GM21526 (cell line): Measurements from ENCODE around the gene SOD2.
"Not testable (repeated sequence)": the region's sequence is repeated elsewhere in the genome, so short reads cannot be mapped to it uniquely, and the experiment has no call there.

Source experiments
- ATAC-seq: cut with Tn5 transposase; IDR thresholded peaks from one replicate; pipeline ENCODE4 v1.9.1; 2021; ENCODE audit warnings: moderate library complexity; ENCODE audit not compliant: unreplicated experiment, low FRiP score

The SOD2 gene

DNA sequence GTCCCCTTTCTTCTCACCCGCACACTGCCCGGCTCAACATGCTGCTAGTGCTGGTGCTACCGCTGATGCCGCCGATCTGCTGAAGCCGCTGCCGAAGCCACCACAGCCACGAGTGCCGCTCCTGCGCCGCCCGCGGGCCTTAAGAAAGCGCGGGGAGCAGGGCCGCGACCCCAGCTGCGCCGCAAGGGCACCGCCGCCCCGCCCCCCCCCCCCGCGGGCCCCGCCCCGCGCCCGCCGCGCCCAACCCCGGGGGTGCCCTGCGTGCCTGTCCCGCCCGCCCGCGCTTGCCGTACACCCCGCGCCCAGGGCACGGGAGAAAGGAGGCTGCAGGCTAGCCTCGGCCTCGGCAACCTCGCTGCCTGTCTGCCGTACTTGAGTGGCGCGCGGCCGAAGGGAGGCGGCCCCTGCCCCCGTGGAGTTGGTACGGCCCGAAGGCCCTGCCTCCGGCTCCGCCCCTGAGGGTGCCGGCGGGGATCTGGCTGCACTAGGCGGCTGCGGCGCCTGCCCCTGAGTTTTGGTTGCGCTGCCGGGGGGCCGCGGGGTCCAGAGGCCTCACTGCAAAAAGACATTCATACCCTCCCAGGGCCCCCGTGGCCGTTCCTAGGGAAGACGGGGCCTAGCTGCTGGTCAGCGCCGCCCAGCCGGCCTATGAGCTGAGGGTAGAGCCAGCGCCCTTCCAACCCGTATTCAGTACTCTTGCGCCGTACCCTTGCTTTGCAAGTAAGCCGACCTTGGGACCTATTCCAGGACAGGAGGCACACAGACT is at the start of gene SOD2:
Gene SOD2, minus strand, starts transcription at position 114 of the 766 bp plus-strand sequence. Its CDS starts 74 bp downstream, at position 40.
- peak; percentile 83 for ATAC-seq

DNA sequence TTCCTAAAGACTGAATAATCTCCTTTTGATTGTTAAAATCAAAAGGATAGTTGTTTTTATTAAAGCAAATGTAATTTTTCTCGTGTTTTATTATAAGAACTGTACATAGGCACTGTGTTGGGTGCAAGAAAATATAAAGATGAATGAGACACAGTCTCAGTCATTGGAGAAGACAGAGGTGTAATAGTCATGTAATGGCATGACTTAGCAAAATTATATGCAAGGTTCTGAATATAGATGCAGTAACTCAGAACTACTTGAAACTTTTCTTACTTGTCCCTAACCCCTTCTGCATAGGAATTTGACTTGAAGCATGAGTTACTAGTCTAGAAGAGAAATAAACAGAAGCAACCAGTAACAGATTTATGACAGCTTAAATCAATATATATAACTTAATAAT is 49.1 kb upstream of the SOD2 start:
- no peak for ATAC-seq

DNA sequence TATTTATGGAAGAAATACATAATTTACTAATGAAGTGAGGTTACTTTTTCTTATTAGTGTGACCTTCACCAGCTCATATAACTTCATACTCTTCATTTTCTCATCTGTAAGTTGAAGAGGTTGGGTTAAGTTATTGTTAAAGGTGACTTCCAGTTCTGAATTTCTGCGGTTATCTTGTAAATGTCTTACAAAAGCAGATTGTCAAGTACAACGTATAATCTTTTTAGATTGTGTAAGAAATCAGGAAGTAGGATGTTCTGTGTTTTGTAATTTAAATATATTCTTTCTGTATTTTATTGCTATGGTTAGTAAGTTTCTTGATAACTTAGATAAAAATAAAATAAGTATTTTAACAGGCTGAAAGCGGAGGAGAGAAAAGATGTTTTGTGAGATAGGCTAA is 46.3 kb upstream of the SOD2 start:
- no peak for ATAC-seq

DNA sequence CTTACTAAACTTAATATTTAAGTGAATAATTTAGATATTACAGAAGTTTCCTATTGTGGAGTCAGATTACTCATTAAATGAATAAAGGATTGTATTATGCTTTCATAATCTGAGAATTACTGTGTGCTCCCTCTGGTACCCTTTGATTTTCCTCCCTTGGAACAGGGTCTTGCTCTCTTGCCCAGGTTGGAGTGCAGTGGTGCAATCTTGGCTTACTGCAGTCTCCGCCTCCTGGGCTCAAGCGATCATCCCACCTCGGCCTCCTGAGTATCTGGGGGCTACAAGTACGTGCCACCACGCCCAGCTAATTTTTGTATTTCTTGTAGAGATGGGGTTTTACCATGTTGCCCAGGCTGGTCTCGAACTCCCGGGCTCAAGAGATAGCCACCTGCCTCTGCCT is 43.9 kb upstream of the SOD2 start:
- ATAC-seq = no peak

DNA sequence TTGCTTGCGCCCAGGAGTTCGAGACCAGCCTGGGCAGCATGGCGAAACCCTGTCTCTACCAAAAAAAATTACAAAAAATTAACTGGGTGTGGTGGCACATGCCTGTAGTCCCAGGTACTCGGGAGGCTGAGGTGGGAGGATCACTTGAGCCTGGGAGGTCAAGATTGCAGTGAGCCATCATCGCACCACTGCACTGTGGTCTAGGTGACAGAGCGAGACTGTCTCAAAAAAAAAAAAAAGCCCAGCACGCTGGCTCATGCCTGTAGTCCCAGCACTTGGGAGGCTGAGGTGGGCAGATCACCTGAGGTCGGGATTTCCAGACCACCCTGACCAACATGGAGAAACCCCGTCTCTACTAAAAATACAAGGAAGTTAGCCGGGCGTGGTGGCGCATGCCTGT is 40.4 kb upstream of the SOD2 start:
- ATAC-seq = not testable (repeated sequence)

DNA sequence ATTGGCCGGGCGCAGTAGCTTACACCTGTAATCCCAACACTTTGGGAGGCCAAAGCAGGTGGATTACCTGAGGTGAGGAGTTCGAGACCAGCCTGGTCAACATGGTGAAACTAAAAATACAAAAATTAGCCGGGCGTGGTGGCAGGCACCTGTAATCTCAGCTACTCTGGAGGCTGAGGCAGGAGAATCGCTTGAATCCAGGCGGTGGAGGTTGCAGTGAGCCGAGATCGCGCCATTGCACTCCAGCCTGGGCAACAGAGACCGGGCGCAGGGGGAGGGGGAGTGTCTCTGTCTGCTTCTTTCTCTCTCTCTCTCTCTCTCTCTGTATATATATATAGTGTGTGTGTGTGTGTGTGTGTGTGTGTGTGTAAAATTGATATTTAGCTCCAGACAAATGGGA is 39.5 kb upstream of the SOD2 start:
- not testable (repeated sequence) for ATAC-seq

DNA sequence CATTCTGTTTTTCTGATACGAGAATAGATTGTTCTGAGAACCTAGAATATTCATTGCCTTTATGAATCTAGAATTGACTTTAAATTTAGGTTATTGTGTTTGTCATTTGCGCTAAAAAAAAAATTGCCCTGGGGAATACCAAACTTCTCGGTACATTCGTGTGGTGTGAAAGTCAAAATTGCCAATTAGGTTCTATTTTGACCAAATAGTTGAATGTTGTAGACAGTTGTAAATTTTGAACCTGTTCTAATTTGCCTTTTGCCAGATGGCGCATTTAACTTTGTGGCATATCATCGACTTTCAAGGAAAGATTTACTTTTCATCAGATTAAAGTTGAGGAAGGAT is 37.3 kb upstream of the SOD2 start:
- ATAC-seq = no peak

DNA sequence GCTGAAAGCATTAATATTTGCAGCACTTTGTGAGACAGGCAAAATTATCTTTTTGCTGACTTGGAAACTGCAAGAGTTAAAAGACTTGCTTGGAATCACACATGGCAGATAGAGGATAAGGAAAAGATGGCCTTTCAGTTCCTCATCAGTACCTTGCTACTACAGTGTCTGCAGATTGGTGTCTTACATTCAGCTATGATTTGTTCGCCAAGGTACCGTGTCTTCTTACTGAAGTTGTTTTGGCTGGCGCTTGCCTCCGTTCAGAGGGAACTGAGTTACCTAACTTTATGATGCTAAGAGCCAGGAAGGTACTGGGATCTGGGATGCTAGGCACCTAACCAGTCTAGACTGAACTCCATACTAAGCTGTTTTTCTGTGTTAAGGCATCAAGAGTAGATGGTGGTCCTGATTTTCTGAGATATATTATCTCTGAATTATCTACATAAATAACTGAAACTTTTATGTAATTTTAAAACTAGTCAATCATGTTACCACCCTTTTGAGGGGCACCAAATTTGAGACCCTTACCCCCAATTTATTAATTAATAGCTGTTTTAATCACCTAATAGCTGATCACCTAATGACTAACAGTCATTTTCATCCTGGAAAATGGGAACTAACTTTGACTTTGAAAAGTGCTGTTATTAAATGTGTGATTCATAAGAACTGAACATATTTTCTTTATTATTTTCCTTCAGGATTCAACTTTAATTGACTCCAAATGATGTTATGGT is 36.7 kb upstream of the SOD2 start:
- peak; percentile 26 for ATAC-seq

DNA sequence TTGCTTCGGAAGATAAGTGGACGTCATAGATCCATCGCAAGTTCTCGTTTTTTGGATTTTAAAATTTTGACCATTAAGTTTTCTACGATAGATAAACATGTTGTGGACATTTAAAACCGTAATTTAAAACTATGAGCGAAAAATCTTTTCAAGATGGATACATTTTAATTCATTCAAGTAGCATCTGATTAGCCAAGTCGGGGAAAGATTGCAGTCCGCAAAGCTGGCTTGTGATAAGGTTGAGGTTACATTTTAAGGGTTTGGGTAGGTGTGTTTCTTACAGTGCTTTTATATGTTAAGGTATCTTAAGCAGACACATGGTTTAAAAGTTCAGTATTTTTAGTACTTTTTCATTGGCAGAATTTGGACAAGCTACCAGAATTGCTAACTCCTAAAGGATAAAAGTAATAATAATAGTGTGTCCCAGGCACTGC is 35.5 kb upstream of the SOD2 start:
- ATAC-seq = no peak

DNA sequence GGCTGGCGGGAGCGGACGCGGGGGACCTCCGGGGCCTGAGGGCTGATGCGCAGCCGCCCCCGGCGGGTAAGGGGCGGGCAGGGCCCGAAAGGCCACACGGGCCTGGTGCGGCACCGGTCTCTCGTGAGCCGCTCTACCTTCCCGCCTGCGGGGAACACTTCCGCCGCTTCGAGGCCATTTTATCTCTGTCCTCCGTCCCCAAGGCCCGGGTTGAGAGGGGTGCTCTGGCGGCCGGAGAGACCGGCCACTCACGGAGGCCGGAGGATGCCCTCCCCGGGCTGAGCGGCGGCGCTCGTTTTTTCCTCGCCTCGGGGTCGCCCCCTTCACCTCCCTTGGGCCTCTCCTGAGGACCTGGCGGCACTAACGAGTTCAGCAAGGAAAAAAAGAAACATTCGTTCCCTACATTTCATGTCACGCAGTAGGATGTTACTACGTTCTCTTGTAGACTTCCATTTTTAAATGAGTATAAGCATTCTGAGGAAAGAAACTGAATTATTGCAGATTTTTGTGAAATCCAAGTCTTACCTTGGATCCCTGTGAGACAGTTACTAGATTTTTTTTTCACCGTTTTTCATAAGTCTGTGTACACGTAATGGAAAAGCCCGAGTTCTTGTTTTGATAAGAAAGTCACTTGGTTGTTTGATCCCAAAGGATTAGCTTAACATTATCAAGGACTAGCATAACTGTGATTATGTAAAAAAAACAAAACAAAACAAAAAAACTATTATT is 34.8 kb upstream of the SOD2 start:
- peak; percentile 20 for ATAC-seq

DNA sequence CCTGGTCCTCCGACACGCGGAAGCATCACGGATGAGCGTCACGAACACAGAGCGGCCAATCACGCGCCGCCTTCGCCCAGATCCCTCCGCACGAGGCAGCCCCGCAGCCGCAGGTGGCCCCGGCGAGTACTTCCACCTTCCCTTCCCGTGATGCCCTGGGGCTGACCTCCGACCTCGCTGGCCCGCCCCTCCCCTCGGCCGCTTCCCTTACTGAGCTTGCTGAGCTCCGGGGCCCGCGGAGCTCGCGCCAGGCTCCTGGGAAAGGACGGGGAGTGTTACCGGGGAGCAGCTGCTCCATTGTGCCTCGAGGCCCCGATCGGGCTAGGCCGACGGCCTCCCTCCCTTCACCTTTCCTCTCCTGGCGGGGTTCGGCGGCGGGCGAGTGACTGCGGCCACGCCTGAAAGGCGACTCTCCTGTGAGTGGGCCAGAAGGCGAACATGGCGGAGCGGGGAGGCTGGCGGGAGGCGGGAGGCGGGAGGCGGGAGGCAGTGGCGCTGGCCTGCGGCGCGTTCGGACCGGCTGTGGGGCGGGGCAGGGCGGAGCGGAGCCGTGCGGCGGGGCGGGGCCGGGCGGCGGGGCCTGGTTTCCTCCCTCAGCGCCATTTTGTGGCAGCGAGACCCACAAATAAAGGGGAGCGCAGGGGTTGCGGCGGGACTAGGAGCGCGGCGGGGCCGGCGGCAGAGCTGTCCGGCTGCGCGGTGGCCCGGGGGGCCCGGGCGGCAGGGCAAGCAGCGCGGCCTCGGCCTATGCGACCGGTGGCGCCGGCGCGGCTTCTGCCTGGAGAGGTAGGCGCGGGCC is 34.1 kb upstream of the SOD2 start, which contains the start of gene WTAP:
Gene WTAP, plus strand, starts transcription at position 589 of the 799 bp plus-strand sequence. CDS start 8,760 bp downstream, outside the sequence.
- ATAC-seq = peak; percentile 78

DNA sequence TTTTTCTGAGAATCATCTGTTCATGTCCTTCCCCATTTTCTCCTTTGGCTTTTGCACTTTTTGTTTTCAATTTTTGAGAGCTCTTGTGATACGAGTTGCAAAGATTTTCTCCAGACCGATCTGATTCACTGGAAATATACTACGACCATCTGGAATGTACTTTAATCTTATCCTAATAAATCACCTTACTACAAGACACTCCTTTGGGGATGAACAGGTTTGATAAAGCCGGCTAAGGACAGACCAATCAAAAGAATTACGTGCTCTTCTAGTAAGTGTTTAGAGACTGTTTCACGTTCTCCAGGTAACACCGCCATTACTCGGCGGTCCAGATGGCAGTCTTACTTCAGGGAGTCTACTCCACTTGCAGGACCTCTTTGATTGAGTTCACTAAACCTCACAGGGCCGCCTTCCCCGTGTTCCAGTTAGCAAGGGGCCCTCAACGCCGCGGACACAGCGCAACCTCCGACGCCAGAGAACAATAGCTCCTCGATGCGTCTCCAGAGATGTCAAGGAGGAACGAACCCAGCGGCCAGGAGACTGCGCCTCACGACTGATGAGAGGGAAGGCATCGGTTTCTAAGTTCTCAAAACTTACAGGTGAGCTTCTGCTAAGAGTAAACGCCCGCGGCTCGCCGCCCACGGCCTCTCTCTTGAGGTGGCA is 33.3 kb upstream of the SOD2 start:
- peak; percentile 19 for ATAC-seq

DNA sequence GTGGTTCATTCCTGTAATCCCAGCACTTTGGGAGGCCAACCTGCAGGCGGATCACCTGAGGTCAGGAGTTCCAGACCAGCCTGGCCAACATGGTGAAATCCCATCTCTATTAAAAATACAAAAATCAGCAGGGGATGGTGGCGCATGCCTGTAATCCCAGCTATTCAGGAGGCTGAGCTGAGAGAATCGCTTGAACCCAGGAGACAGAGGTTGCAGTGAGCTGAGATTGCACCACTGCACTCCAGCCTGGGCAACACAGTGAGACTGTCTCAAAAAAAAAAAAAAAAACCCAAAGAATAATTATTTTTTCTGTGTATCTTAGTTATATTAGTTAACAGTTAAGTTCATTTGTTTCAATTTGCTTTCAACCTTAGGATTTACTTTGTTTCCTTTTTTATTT is 32.2 kb upstream of the SOD2 start:
- ATAC-seq = not testable (repeated sequence)

DNA sequence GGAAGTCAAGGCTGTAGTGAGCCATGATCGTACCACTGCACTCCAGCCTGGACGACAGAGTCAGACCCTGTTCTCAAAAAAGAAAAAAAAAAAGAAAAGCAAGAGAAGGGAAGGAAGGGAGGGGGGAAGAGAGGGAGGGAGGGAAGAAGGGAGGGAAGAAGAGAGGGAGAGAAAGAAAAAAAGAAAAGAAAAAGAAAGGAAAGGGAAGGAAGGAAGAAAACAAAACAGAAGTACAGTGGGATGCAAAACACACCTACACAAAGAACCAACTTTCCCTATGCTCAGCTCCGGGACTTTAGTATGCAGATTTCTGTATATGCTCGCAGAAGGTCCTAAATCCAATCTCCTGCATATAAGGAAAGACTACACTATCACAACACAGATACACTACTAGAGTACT is 31.7 kb upstream of the SOD2 start:
- ATAC-seq = no peak

DNA sequence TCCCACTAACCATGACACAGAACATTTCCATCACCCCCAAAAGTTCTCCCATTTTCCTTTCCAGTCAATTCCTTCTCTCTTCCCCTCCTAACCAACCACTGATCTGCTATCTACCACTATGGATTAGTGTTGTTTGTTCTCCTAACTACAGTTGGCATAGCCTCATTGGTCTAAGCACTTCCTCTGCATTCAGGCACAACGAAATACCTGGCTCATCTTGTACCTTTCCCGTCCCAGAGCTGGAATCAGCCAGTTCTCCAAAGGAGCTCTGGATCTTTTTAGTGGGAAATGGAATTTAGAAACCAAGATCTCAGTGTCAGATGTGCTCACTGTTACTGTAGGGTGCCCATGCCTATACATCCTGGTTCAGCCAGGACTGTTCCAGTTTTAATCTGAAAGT is 30.2 kb upstream of the SOD2 start:
- ATAC-seq = no peak

DNA sequence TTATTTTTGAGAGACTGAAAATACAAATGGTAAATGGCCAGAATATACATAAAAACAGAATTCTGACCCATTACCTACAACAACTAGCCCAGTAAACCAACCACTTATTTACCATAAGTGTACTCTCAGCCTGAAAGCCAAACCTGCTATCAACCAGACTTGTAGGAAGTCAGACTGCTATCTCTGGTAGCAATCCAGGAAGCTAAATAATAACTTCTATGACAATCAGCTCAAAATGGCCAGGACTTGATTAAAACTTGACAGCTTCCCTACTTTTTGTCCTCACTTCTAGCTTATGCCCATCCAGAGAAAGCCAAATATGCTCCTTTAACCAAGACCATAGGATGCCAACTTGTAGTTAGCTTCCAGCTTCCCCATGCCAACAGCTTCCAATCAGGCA is 29.6 kb upstream of the SOD2 start:
- no peak for ATAC-seq

DNA sequence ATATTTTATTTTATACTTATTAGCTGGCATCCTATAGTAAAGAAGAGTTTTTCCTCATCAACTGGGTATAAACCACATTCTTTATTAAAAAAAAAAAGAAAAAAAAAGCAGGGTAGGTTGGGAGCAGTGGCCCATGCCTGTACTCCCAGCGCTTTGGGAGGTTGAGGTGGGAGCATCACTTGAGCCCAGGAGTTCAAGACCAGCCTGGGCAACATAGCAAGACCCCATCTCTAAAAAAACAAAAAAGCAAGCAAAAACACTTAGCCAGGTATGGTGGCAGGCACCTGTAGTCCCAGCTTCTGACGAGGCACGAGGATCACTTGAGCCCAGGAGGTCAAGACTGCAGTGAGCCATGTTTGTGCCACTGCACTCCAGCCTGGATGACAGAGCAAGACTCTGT is 28.9 kb upstream of the SOD2 start:
- ATAC-seq = not testable (repeated sequence)

DNA sequence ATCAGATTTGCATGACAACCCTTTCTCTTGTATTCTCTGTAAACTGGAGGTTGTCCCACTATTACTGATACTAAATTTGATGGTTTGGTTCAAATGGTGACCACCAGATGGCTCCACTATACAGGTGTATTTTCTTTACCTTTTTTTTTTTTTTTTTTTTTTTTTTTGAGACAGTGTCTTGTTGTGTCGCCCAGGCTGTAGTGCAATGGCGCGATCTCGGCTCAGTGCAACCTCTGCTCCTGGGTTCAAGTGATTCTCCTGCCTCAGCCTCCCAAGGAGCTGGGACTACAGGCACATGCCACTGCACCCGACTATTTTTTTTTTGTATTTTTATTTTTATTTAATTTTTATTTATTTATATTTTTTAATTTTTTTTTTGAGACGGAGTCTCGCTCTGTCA is 27.7 kb upstream of the SOD2 start:
- peak; percentile 41 for ATAC-seq

DNA sequence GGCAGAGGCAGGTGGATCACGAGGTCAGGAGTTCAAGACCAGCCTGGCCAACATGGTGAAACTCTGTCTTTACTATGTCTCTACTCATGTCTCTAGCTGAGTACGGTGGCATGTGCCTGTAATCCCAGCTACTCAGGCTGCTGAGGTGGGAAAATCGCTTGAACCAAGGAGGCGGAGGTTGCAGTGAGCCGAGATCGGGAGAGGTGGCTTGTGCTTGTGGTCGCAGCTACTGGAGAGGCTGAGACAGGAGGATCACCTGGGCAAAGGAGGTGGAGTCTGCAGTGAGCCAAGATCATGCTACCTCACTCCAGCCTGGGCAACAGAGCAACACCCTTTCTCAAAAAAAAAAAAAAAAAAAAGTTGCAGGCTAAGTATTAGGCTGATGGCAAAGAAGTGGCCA is 26.2 kb upstream of the SOD2 start:
- no peak for ATAC-seq

DNA sequence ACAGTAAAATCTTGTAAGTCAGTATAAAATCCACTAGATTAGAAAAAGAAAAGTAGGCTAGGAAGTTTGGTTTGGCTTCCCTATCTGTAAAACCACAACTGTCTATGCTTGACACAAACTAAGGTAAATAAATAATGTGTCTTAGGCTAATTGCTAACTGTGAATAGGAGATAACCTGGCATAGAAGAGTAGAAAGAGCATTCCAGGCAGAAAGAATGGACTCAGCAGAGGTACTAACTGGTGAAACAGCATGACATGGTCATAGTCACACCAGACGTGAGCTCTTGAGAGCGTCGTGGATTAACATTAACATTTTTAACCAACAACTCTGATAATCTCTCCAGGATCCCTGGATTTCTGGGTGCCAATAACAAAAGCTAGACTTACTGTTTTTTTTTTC is 25.6 kb upstream of the SOD2 start:
- ATAC-seq = no peak
